Motor neuron (in vitro differentiated cells): ENCODE measurements around the gene PXYLP1. TPM values are rescaled to one million over a fixed set of nuclear protein-coding genes. Genes with fewer than 3 reads are reported as not detected.
A peak's percentile ranks its signal among the peaks of the same experiment; 100 is the strongest.
"Not testable (repeated sequence)": the region's sequence is repeated elsewhere in the genome, so short reads cannot be mapped to it uniquely, and the experiment has no call there.

ENCODE experiments used
- ATAC-seq, 8 experiments: fragments of 200-7000 bp; cut with Tn5 transposase; replicated peaks in 6 of 8; 2 replicates each; pipeline ENCODE4 v1.8.0; 2021; ENCODE audit warnings: mild to moderate bottlenecking in 8 of 8, moderate library complexity in 8 of 8
- H3K27ac ChIP-seq, 2 donors: fragments of 250-450 bp; sonication (Bioruptor Pico); 2 replicates each; pipeline ENCODE4 v1.9.0; 2021; ENCODE audit warnings: antibody characterized with exemption in 2 of 2, mild to moderate bottlenecking in 2 of 2, moderate library complexity in 1 of 2
- H3K4me1 ChIP-seq, 2 donors: fragments of 250-450 bp; sonication (Bioruptor Pico); replicated peaks in 1 of 2; 2 replicates each; pipeline ENCODE4 v1.6.1; 2021; ENCODE audit warnings: antibody characterized with exemption in 2 of 2, mild to moderate bottlenecking in 2 of 2, moderate library complexity in 1 of 2
- H3K4me3 ChIP-seq, 5 donors: fragments of 250-450 bp; sonication (Bioruptor Pico); 2 replicates each; pipeline ENCODE4 v1.9.0; 2021; ENCODE audit warnings: antibody characterized with exemption in 5 of 5, mild to moderate bottlenecking in 5 of 5, moderate library complexity in 4 of 5
- WGBS, 10 experiments: fragments of 450-650 bp; shearing (Covaris generic); methylation state at CpG; one replicate each; pipeline ENCODE4 v1.0.0; 2022; 5-methylcytosine and 5-hydroxymethylcytosine counted together
- in situ Hi-C, 9 experiments: fragments of 400-800 bp; cut with MboI; loops; one replicate each; pipeline ENCODE4 v1.15.0; 2021; ENCODE audit warnings: low sequenced_read_pairs in 9 of 9, low pct_unique_long_range_greater_than_20kb in 2 of 9; ENCODE audit not compliant: unreplicated experiment in 9 of 9
- total RNA-seq, 8 experiments: library from RNA; unstranded; fragments of 300-600 nt; gene quantifications; 2 replicates each; pipeline versions ENCODE4 v1.2.3 to v1.2.4, GENCODE V29; 2022

The PXYLP1 gene
- total RNA-seq, 8 experiments from 2014 or later, result 11.9 to 65.2 (median 40.0) TPM

DNA sequence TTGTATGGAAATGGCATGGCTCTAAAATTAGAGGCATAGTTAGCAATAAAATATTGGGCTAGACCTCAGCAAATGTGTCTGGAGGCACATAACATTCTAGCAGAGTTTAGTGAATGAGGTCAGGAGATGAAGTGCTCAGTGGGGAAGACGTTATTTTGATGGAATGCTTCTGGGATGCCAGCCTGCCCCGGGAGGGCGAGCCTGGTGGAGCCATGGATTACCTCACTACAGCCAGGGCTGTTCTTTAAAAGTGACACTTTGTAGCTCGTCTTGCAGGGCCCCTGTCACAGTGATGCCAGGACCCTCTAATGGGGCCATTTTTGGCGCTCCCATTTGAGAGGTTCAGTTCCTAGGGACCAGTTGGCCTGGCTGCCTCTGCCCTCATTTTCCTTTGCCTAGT lies 48.5 kb downstream of the PXYLP1 start:
- Histone ChIP-seq H3K4me3 (no peak overlapping the region), H3K27ac (no peak overlapping the region), H3K4me1 (peaks cover 0 to 20% of the 10 kb centered on the region in 2 donors)
- in situ Hi-C loops, result no loop called here
- 20 to 100% (median 76%) methylated on average over 1 to 5 of the region's 5 CpGs; no CpG with 5 or more reads in 3 of the 10 experiments for WGBS, 10 experiments
- peak in 5 of 8 experiments; percentile 15 to 90 (median 51) for ATAC-seq

GRCh38 chr3:141280690-141281089 lies 49.1 kb downstream of the PXYLP1 start:
- ATAC-seq, result peak in 3 of 8 experiments; percentile 85 to 86 (median 85)
- Histone ChIP-seq H3K4me3 (no peak overlapping the region), H3K4me1 (peaks cover 0 to 20% of the 10 kb centered on the region in 2 donors), H3K27ac (no peak overlapping the region)
- WGBS, 10 experiments, result 0 to 100% (median 70%) methylated on average over 1 to 4 of the region's 4 CpGs; no CpG with 5 or more reads in 1 of the 10 experiments
- in situ Hi-C loops, result no loop called here

DNA sequence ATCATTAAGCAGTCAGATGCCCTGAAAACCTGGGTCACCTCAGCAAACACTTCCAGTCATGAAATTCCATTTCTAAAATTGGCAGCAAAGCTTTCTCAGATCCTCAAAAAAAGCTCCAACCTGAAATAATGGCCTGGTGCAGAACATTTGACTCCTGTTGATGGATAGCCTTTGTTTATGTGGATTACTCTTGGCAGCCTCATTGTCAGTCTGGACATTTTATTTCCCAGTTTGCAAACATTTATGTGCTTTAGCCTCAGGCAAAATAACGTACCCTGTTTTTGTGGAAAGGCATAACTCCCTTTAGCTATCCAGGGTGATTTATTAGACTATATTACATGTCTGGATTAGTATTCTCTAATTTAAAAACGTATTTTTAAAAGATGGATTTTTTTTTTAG lies 53.9 kb downstream of the PXYLP1 start:
- H3K4me3 ChIP-seq, result no peak overlapping the region
- no peak overlapping the region for H3K27ac ChIP-seq
- peaks cover 0 to 5% of the 10 kb centered on the region in 2 donors for H3K4me1 ChIP-seq
- 7 to 94% (median 80%) methylated on average over 1 to 2 of the region's 2 CpGs; no CpG with 5 or more reads in 1 of the 10 experiments for WGBS, 10 experiments
- in situ Hi-C loops, result no loop called here
- ATAC-seq, result no peak

DNA sequence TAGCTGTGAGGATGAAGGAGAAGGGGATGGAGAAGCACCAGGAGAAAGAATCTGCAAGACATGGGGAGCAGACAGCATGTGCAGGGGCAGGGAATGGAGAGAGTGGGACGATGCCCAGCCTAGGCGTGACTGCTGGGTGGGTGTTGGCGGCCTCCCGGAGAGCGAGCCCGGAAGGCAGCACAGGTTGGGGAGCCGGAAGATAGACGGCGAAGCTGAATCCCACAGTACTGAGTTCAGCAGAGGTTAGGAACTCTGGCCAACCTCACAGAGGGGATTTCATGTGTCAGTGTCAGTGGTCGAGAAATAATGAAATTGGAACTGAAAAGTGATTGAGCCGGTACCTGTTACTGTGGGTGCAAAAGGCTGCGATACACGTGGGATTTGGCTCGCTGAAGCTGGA lies 55.2 kb downstream of the PXYLP1 start:
- in situ Hi-C loops, result no loop called here
- no peak overlapping the region for H3K27ac ChIP-seq
- H3K4me3 ChIP-seq, result no peak overlapping the region
- no peaks in the 10 kb centered on the region for H3K4me1 ChIP-seq
- WGBS, 10 experiments, result 83 to 100% (median 96%) methylated on average over 5 to 11 of the region's 14 CpGs; no CpG with 5 or more reads in 6 of the 10 experiments
- no peak for ATAC-seq

DNA sequence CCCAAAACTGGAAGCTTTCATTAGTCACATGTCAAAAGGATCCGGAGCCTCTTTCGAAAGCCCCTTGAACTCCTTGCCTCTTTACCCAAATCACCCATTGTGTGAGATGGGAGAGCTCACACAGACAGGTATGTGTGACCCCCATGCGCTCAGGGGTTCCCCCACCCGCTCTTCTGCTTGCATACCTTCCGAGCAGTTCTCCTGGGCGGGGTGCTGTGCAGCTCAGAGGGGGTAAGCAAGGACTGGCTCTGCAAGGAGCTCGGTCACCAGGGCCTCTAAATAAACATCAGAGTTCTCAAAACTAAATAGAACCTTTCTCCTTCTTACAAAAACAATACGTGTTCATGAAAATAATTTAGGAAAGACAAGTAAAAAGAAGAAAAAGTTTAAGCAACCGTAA lies 55.7 kb downstream of the PXYLP1 start:
- WGBS, 10 experiments, result 89 to 100% (median 99%) methylated on average over 1 to 7 of the region's 9 CpGs; no CpG with 5 or more reads in 4 of the 10 experiments
- in situ Hi-C loops, result no loop called here
- Histone ChIP-seq H3K4me3 (no peak overlapping the region), H3K27ac (no peak overlapping the region), H3K4me1 (no peaks in the 10 kb centered on the region)
- no peak for ATAC-seq

DNA sequence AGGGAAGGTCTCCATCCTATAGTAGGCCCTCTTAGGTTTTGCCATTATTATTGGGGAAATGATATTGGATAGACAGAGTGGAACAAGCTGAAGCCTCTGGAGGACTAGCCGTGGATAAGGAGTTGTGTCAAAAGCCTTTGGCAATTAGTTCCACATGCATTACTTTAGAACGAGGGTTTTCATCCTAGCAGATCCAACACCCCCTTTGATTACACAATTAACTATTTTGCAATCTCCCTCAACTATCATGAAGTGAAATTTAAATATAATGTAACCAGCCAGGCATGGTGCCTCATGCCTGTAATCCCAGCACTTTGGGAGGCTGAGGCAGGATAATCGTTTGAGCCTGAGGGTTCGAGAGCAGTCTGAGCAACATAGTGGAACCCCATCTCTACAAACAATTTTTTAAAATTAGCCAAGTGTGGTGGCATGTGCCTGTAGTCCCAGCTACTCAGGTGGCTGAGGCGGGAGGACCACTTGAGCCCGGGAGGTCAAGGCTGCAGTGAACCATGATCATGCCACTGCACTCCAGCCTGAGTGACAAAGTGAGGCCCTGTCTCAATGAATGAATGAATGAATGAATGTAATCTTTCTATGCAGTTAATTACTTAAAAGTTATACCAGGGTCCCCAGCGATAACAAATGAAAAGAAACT lies 56.8 kb downstream of the PXYLP1 start:
- no peak for ATAC-seq
- H3K27ac ChIP-seq, result no peak overlapping the region
- H3K4me1 ChIP-seq, result no peaks in the 10 kb centered on the region
- H3K4me3 ChIP-seq, result no peak overlapping the region
- 60 to 100% (median 93%) methylated on average over 1 to 7 of the region's 7 CpGs; no CpG with 5 or more reads in 1 of the 10 experiments for whole genome bisulfite sequencing, 10 experiments
- in situ Hi-C loops, result no loop called here

DNA sequence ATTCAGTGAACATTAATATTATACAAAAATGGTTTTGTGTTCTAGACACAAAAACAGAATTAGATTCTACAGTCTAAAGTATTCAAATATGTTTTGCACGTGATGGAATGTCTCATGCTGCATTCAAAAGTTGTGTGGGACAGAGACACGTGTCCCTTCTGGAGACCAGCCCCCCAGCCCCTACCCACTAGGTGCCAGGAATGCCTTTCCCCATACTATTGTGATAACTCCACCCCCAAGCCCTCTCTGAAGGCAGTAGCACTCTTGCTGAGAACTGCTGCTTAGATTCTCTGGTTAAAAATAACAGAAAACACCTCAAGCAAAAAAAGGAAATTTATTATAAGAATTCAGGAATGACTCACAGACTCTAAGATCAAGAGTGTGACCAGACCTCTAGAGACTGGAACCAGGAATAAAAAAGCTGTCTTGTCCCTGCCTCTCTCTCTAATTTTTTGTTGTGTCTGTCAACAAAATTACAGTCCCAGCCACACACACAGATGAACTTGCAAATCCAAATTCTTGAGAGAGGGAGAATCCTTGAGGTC lies 57.7 kb downstream of the PXYLP1 start:
- H3K4me1 ChIP-seq, result no peaks in the 10 kb centered on the region
- in situ Hi-C loops, result no loop called here
- WGBS, 10 experiments, result 0 to 86% (median 47%) methylated on average over 1 to 2 of the region's 2 CpGs; no CpG with 5 or more reads in 5 of the 10 experiments
- H3K27ac ChIP-seq, result no peak overlapping the region
- H3K4me3 ChIP-seq, result no peak overlapping the region
- ATAC-seq, result no peak

- Histone ChIP-seq H3K4me3 (no peak overlapping the region), H3K27ac (no peak overlapping the region), H3K4me1 (no peaks in the 10 kb centered on the region)
- WGBS, 10 experiments, result 40 to 100% (median 83%) methylated on average over 1 to 8 of the region's 12 CpGs; no CpG with 5 or more reads in 2 of the 10 experiments
- in situ Hi-C loops, result no loop called here
- peak in 1 of 8 experiments; percentile 57 for ATAC-seq
Measured at GRCh38 chr3:141291559-141292355, 60.1 kb downstream of the PXYLP1 start.

DNA sequence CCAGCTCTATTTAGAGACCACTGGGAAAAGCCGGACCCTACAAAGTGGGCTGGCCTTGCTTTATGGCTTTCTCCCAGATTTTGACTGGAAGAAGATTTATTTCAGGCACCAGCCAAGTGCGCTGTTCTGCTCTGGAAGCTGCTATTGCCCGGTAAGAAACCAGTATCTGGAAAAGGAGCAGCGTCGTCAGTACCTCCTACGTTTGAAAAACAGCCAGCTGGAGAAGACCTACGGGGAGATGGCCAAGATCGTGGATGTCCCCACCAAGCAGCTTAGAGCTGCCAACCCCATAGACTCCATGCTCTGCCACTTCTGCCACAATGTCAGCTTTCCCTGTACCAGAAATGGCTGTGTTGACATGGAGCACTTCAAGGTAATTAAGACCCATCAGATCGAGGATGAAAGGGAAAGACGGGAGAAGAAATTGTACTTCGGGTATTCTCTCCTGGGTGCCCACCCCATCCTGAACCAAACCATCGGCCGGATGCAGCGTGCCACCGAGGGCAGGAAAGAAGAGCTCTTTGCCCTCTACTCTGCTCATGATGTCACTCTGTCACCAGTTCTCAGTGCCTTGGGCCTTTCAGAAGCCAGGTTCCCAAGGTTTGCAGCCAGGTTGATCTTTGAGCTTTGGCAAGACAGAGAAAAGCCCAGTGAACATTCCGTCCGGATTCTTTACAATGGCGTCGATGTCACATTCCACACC lies 60.9 kb downstream of the PXYLP1 start:
- in situ Hi-C loops, result no loop called here
- H3K4me1 ChIP-seq, result no peaks in the 10 kb centered on the region
- no peak overlapping the region for H3K4me3 ChIP-seq
- WGBS, 10 experiments, result 90 to 100% (median 97%) methylated on average over 2 to 15 of the region's 19 CpGs; no CpG with 5 or more reads in 1 of the 10 experiments
- no peak overlapping the region for H3K27ac ChIP-seq
- ATAC-seq, result no peak

DNA sequence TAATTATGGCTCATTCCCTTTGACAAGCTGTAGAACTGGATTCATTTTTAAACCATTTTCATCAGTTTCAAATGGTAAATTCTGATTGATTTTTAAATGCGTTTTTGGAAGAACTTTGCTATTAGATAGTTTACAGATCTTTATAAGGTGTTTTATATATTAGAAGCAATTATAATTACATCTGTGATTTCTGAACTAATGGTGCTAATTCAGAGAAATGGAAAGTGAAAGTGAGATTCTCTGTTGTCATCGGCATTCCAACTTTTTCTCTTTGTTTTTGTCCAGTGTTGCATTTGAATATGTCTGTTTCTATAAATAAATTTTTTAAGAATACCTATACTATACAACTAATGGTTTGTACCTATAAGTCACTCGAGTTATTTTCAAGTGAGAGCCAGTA lies 62.7 kb downstream of the PXYLP1 start:
- Histone ChIP-seq H3K4me3 (no peak overlapping the region), H3K4me1 (no peaks in the 10 kb centered on the region), H3K27ac (no peak overlapping the region)
- in situ Hi-C loops, result no loop called here
- WGBS, 10 experiments, result 0 to 100% (median 85%) methylated on average over 1 to 3 of the region's 3 CpGs
- peak in 1 of 8 experiments; percentile 18 for ATAC-seq

- no peak overlapping the region for H3K27ac ChIP-seq
- H3K4me1 ChIP-seq, result no peaks in the 10 kb centered on the region
- no peak overlapping the region for H3K4me3 ChIP-seq
- WGBS, 10 experiments, result 0 to 89% (median 76%) methylated on average over 1 to 2 of the region's 2 CpGs; no CpG with 5 or more reads in 2 of the 10 experiments
- peak in 4 of 8 experiments; percentile 80 to 99 (median 93) for ATAC-seq
- in situ Hi-C loops, result no loop called here
Measured at GRCh38 chr3:141294848-141295247, 63.2 kb downstream of the PXYLP1 start.

GRCh38 chr3:141300426-141300825 lies 68.8 kb downstream of the PXYLP1 start:
- in situ Hi-C loops, result loop anchor here in 6 of 9 experiments (10.0 to 25.0 kb wide), 5 partner anchors 137 to 262 kb away; no protein-coding TSS in a partner anchor

More at GRCh38 chr3:141300426-141300825, 68.8 kb downstream of the PXYLP1 start:
- H3K4me3 ChIP-seq, H3K27ac ChIP-seq, H3K4me1 ChIP-seq, ATAC-seq: not testable (repeated sequence)
- 70 to 100% (median 91%) methylated on average over 1 to 7 of the region's 7 CpGs; no CpG with 5 or more reads in 1 of the 10 experiments for WGBS, 10 experiments
